Activated T-cell treated with anti-CD3 and anti-CD28 coated beads for 1 hour (primary cell): Measurements from ENCODE around the gene CUX1.
"Not testable (repeated sequence)": the region's sequence is repeated elsewhere in the genome, so short reads cannot be mapped to it uniquely, and the experiment has no call there.

Source experiments
- DNase-seq: peaks from one replicate; pipeline ENCODE4 v3.0.0-alpha.2; 2020; ENCODE audit warnings: low read depth

Gene CUX1

GRCh38 chr7:102099474-102099873 lies 282.0 kb downstream of the CUX1 start:
- no peak for DNase-seq

DNA sequence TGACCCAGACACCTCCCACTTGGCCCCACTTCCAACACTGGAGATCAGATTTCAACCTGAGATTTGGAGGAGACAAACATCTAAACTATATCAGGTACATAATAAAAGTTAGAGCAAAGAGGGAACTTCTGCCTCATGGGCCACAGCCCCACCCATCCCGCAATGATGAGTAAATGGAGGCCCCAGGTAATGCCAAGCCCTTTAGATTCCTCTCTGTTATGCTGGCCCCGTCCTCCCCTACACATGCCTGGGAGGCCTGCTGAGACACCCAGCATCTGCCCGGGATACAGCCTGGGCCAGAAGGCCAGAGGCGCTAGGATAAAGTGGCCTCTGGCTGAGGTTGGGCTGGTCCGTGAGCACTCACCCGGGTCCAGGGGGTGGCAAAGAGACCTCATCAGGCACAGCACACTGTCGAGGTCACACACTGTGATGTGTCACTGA lies 283.7 kb downstream of the CUX1 start:
- no peak for DNase-seq

GRCh38 chr7:102101926-102102325 lies 284.5 kb downstream of the CUX1 start:
- DNase-seq = no peak

- no peak for DNase-seq
These were observed 285.6 kb downstream of the CUX1 start for GRCh38 chr7:102103027-102103372.

DNA sequence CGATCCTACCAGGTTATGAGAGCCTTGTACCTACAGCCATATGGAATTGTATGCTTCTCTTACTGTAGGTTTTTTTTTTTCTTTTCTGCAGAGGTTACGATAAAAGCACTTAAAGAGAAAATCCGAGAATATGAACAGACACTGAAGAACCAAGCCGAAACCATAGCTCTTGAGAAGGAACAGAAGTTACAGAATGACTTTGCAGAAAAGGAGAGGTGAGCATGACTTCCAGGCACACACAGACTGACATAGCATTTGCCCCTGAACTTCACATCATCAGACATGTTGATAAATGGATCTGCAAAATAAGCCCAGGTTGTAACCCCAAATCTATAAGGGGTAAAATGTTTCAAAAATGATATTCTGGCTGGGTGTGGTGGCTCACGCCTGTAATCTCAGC lies 286.8 kb downstream of the CUX1 start:
- no peak for DNase-seq

DNA sequence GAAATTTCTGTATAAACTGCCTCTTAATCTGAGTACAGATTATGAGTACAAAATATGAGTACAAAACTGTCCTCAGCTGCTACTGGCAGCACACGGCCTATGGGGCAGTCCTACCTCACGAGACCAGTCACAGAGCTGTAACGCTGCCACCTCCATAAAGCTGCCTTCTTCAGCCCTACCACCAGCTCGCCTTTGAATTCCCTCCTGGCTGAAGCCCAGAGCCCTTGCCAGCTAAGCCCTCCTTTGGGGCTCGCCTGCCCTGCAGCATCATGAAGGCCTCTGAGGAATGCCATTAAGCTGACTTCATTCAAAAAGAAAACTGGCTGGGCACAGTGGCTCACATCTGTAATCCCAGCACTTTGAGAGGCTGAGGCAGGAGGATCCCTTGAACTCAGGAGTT lies 289.2 kb downstream of the CUX1 start:
- no peak for DNase-seq

DNA sequence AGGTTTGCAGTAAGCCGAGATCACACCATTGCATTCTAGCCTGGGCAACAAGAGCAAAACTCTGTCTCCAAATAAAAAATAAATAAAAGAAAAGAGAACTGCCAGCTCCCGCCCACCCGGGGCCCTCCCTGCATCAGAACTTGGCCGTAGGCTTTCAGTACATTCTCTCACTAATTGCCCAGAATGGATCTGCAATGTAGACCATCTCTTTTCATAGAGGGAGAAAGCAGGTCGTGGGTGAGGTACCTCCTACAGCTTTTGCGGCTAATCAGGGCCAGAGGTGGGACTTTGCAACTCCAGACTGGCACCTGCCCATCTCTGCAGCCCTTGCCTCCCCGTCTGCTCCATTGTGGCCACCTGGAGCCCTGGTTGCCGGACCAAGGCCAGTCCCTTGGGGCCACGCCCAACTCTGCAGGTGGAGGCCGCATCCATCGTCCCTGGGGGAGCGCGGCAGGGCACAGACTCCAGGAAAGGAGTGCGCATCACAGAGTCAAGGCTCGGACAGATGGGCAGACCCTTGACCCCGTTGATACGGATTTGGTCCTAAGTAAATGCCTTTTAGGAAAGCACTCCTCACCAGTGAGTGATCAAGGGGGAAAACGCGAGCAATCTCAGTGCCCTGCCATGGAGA lies 290.2 kb downstream of the CUX1 start:
- no peak for DNase-seq

GRCh38 chr7:102111061-102112041 lies 293.9 kb downstream of the CUX1 start:
- DNase-seq = no peak

DNA sequence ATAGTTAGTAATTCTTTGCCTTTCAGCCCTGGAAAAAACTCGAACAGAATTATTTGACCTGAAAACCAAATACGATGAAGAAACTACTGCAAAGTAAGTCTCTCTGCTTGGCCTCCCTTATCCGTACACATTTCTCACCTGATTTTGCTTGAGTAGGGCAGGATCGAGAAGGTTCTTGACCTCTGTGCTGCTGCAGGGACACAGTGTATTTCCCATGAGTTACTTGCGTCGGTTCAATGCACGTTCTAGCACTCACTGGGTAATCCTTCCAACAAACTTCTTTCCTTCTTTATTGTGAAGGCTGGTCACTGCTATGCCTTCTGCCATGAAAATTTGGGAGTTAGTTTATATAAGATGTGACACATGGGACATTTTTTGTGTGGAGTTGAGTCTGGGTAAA lies 297.8 kb downstream of the CUX1 start:
- DNase-seq = no peak

GRCh38 chr7:102115931-102116330 lies 298.5 kb downstream of the CUX1 start:
- no peak for DNase-seq

DNA sequence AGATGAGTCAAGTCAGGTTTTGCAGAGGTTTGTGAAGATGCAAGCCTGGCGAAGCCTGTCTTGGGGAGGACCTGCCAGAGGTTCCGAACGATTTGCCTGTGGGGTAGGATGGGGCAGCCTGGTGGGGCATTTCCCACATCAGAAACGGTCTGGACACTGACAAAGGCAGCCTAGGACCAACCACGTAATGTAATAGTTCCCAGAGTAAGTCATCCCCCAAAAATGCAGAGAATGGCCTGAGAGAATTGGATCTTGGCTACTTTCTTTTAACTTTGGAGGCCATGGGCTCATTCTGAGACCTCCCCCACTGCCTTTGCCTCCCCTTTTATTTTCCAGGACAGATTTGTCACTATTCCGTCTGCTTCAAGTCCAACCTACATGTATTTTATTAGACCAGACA lies 300.3 kb downstream of the CUX1 start:
- DNase-seq = no peak

DNA sequence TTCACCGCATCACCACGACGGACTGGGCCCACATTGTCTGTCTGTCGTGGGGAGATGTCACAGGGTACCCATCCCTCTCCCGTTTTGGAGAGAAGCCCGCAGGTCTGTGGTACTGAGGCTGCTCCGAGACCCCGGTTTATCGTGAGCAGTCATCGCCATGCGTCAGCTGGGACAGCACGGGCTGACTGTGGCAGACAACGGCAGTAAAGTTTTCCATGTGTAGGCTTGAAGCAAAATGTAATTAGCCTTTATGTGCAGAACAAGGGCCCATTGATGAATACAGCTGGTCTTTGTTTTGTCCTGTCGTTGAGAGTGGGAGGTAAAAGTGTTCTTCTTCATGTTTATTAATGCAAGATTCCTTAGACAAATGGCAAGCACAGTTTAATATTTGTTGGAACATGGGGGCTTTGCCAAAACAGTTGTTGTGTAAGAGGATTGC lies 301.8 kb downstream of the CUX1 start:
- DNase-seq = no peak

GRCh38 chr7:102119925-102120324 lies 302.5 kb downstream of the CUX1 start:
- DNase-seq = no peak

DNA sequence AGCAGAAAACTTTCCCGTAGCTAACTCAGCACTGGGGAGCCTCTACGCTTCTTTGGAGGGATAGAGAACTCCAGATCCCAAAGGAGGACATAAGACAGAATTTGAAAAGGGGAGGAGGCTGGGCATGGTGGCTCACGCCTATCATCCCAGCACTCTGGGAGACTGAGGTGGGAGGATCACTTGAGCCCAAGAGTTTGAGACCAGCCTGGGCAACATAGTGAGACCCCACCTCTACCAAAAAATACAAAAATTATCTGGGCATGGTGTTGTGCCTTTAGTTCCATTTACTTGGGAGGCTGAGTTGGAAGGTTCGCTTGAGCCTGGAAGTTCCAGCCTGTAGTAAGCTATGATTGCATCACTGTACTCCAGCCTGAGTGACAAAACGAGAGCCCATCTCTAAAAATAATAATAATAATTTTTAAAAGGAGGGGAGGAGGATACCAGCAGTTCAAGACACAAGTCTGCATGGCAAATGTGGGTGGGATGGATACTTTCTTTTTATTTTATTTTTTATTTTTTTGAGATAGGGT lies 303.3 kb downstream of the CUX1 start:
- no peak for DNase-seq

DNA sequence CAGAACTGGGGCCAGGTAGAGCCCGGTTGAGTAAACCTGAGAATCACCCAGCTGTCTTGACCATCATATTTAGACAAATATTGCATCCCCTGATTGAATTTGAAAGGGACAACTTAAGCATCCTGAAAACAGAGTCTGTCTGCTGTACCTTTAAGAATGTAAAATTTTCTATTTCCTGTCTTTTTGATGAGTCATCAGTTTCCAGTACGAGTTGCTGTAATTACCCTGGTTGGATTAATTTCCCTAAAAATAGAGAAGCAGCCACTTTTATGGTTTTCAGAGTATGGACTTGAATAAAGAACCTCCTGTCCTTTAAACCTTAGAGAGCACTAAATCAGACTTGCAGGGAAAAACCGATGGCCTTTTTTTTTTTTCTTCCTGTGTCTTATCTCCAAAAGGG lies 304.6 kb downstream of the CUX1 start:
- no peak for DNase-seq

GRCh38 chr7:102125127-102125596 lies 307.7 kb downstream of the CUX1 start:
- DNase-seq = no peak

- no peak for DNase-seq
These were observed 310.9 kb downstream of the CUX1 start for GRCh38 chr7:102128303-102128702.

GRCh38 chr7:102129636-102130370 lies 312.4 kb downstream of the CUX1 start:
- DNase-seq = no peak

DNA sequence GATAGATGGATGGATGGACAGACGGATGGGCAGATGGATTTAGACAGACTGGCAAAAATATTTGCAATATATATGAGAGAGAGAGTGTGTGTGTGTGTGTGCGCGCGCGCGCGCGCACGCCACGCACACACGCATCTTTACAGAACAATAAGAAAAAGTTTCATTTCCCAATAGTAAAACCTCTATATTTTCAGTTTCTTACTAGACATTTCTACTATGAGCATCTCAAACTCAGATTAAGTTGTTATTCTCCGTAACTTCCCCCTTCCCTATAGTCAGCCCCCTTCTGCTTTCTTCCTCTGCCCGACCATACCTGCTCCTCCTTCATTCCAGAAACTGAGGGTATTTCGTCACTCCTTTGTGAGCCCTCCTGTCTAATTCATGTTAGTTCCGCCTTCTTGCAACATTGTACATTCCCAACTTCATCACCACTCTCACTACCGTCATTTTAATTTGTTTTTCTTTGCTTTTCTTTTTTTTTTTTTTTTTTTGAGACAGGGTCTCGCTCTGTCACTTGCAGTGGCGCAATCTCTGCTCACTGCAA lies 314.9 kb downstream of the CUX1 start:
- DNase-seq = no peak

- no peak for DNase-seq
These were observed 321.2 kb downstream of the CUX1 start for GRCh38 chr7:102138676-102139075.

DNA sequence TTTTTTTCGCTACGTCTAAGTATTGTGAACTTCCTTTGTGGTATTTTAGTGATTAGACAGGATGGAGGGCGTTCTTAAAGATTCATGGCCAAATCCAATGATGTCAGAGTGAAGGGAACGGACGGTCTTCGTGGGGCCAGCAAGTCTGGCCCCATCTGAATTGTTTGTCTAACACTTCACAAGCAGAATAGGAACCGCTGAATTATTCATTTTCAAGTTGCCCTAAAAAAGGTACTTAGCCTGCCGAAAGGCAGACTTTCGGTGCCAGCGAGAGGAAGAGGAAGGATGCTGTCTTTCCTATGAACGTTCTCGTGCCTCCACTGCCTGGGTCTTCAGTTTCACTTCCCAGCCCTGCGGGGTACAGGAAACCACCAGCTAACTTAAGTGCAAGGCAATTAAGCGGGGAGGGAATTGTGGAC lies 323.5 kb downstream of the CUX1 start:
- DNase-seq = no peak

DNA sequence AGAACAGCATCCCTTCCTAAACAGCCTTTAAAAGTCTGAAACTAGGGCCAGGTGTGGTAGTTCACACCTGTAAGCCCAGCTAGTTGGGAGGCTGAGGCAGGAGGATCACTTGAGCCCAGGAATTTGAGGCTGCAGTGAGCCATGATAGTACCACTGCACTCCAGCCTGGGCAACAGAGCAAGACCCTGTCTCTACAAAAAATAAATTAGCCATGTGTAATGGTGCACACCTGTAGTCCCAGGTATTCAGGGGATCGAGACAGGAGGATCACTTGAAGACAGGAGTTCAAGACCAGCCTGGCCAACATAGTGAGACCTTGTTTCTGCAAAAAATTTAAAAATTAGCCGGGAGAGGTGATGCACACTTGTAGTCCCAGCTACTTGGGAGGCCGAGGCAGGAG lies 325.0 kb downstream of the CUX1 start:
- DNase-seq = not testable (repeated sequence)
